HepG2 (cell line): Measurements from ENCODE around the gene PRCP. TPM values are rescaled to one million over a fixed set of nuclear protein-coding genes. Genes with fewer than 3 reads are reported as not detected.

Source experiments
- ARNTL ChIP-seq: sonication (generic); formaldehyde crosslinking; IDR thresholded peaks from 2 replicates; pipeline ENCODE4 v1.4.0; 2020; ENCODE audit warnings: mild to moderate bottlenecking, missing genetic modification reagents
- CAMTA2 ChIP-seq: sonication (generic); formaldehyde crosslinking; IDR thresholded peaks from 2 replicates; pipeline ENCODE4 v1.4.0; 2020; ENCODE audit warnings: mild to moderate bottlenecking, missing genetic modification reagents, borderline replicate concordance
- CREBL2 ChIP-seq: sonication (generic); formaldehyde crosslinking; IDR thresholded peaks from 2 replicates; pipeline ENCODE4 v1.8.1; 2023; ENCODE audit warnings: missing genetic modification reagents, mild to moderate bottlenecking, borderline replicate concordance
- CREM ChIP-seq, 2 experiments: sonication (generic) in 1 of 2; formaldehyde crosslinking in 1 of 2; IDR thresholded peaks; 2 replicates each; pipeline versions ENCODE4 v1.4.0 to v1.6.1; 2016 to 2020; ENCODE audit warnings: antibody characterized with exemption in 1 of 2, mild to moderate bottlenecking in 1 of 2, missing genetic modification reagents in 1 of 2
- DNMT3B ChIP-seq: conservative IDR thresholded peaks from 2 replicates; pipeline ENCODE4 v1.6.1; 2016; ENCODE audit warnings: missing biosample characterization, control low read depth
- GFI1 ChIP-seq: sonication (generic); formaldehyde crosslinking; IDR thresholded peaks from 2 replicates; pipeline ENCODE4 v1.5.0; 2020; ENCODE audit warnings: missing genetic modification reagents, mild to moderate bottlenecking, borderline replicate concordance
- IKZF4 ChIP-seq: sonication (generic); formaldehyde crosslinking; IDR thresholded peaks from 2 replicates; pipeline ENCODE4 v1.5.1; 2020; ENCODE audit warnings: borderline replicate concordance, mild to moderate bottlenecking, low read depth, missing genetic modification reagents; ENCODE audit errors: not compliant biosample characterization
- KDM1A ChIP-seq: IDR thresholded peaks from 2 replicates; pipeline ENCODE4 v1.6.1; 2016; ENCODE audit warnings: missing compliant biosample characterization
- KDM4B ChIP-seq: sonication (generic); formaldehyde crosslinking; IDR thresholded peaks from 2 replicates; pipeline ENCODE4 v1.4.0; 2020; ENCODE audit warnings: missing genetic modification reagents
- MXD4 ChIP-seq: IDR thresholded peaks from 2 replicates; pipeline ENCODE4 v1.6.1; 2016; ENCODE audit warnings: mild to moderate bottlenecking, missing biosample characterization, missing genetic modification reagents
- MYC ChIP-seq: sonication (generic); formaldehyde crosslinking; IDR thresholded peaks from 2 replicates; pipeline ENCODE4 v1.9.0; 2021; ENCODE audit warnings: missing genetic modification reagents, borderline replicate concordance
- NAIF1 ChIP-seq: sonication (generic); formaldehyde crosslinking; IDR thresholded peaks from 2 replicates; pipeline ENCODE4 v1.5.0; 2020; ENCODE audit warnings: mild to moderate bottlenecking, missing genetic modification reagents, borderline replicate concordance
- NFYC ChIP-seq: IDR thresholded peaks from 2 replicates; pipeline ENCODE4 v1.6.1; 2016; ENCODE audit warnings: missing genetic modification reagents, missing compliant biosample characterization
- POGZ ChIP-seq: sonication (generic); formaldehyde crosslinking; IDR thresholded peaks from 2 replicates; pipeline ENCODE4 v1.4.0; 2020; ENCODE audit warnings: mild to moderate bottlenecking, missing genetic modification reagents
- RCOR2 ChIP-seq: IDR thresholded peaks from 2 replicates; pipeline ENCODE4 v1.6.1; 2016; ENCODE audit warnings: missing biosample characterization, missing genetic modification reagents
- SIN3A ChIP-seq: IDR thresholded peaks from 2 replicates; pipeline ENCODE4 v1.6.1; 2011; ENCODE audit warnings: low read depth, mild to moderate bottlenecking, control low read depth, low read length, borderline replicate concordance
- SOX6 ChIP-seq, 2 experiments: fragments of 450-650 bp in 1 of 2; sonication (generic) in 1 of 2; formaldehyde crosslinking in 1 of 2; IDR thresholded peaks; 2 replicates each; pipeline versions ENCODE4 v1.4.0 to v1.6.1; 2017 to 2020; ENCODE audit warnings: antibody characterized with exemption in 1 of 2, mild to moderate bottlenecking in 1 of 2, missing genetic modification reagents in 1 of 2
- SRY ChIP-seq: sonication (generic); formaldehyde crosslinking; IDR thresholded peaks from 2 replicates; pipeline ENCODE4 v1.8.0; 2022; ENCODE audit warnings: mild to moderate bottlenecking, missing genetic modification reagents
- TAF15 ChIP-seq: fragments of 200-400 bp; formaldehyde crosslinking; IDR thresholded peaks from one replicate; pipeline ENCODE4 v1.6.1; 2018; ENCODE audit warnings: mild to moderate bottlenecking, low read depth, low read length; ENCODE audit not compliant: poor library complexity, severe bottlenecking
- TARDBP ChIP-seq: sonication (generic); formaldehyde crosslinking; IDR thresholded peaks from 2 replicates; pipeline ENCODE4 v1.8.0; 2022; ENCODE audit warnings: mild to moderate bottlenecking, missing genetic modification reagents
- TCF7 ChIP-seq: sonication (generic); IDR thresholded peaks from 2 replicates; pipeline ENCODE4 v1.6.1; 2016; ENCODE audit warnings: antibody characterized with exemption, low read depth
- ZBTB38 ChIP-seq: sonication (generic); formaldehyde crosslinking; IDR thresholded peaks from 2 replicates; pipeline ENCODE4 v1.5.1; 2020; ENCODE audit warnings: mild to moderate bottlenecking, missing genetic modification reagents
- ZFP62 ChIP-seq: sonication (generic); formaldehyde crosslinking; IDR thresholded peaks from 2 replicates; pipeline ENCODE4 v1.4.0; 2020; ENCODE audit warnings: missing genetic modification reagents
- ZNF644 ChIP-seq: IDR thresholded peaks from 2 replicates; pipeline ENCODE4 v1.6.1; 2016; ENCODE audit warnings: low read depth
- ZNF724P ChIP-seq: sonication (generic); formaldehyde crosslinking; IDR thresholded peaks from 2 replicates; pipeline ENCODE4 v1.8.0; 2022; ENCODE audit warnings: missing genetic modification reagents, borderline replicate concordance
- ZNF781 ChIP-seq: sonication (generic); formaldehyde crosslinking; IDR thresholded peaks from 2 replicates; pipeline ENCODE4 v1.5.1; 2020; ENCODE audit warnings: borderline replicate concordance, mild to moderate bottlenecking, missing genetic modification reagents; ENCODE audit errors: not compliant biosample characterization
- polyA plus RNA-seq, 8 experiments: library from polyadenylated mRNA; depleted of rRNA in 3 of 8; stranded (reverse) in 7 of 8; unstranded in 1 of 8; fragments of >200 nt; fragmentation: Illumina TruSeq in 4 of 8; extraction: Trizol in 4 of 8; gene quantifications; 2 replicates each; pipeline versions ENCODE4 v1.2.1 to v1.2.3, GENCODE V29; 2011 to 2016; ENCODE audit warnings: low read depth in 4 of 8, missing spikeins in 1 of 8, mixed read lengths in 1 of 8; ENCODE audit not compliant: insufficient read depth in 1 of 8
- total RNA-seq, 5 experiments: library from RNA; depleted of rRNA; stranded (reverse); fragments of >200 nt; fragmentation: Illumina TruSeq; extraction: Trizol; gene quantifications; 2 replicates each; pipeline ENCODE4 v1.2.3, GENCODE V29; 2016; ENCODE audit warnings: low read depth in 1 of 5
- TF ChIP-seq, protein P1 (sequence below): sonication (generic); formaldehyde crosslinking; IDR thresholded peaks from 2 replicates; pipeline ENCODE4; 2020; ENCODE audit warnings: missing genetic modification reagents, mild to moderate bottlenecking, borderline replicate concordance

The PRCP gene
- total and polyA plus RNA-seq, 2 of the 13 experiments (the other 11 are each of a cell fraction or from before 2014, with no cell fraction given) = 84.2 to 105 TPM

DNA sequence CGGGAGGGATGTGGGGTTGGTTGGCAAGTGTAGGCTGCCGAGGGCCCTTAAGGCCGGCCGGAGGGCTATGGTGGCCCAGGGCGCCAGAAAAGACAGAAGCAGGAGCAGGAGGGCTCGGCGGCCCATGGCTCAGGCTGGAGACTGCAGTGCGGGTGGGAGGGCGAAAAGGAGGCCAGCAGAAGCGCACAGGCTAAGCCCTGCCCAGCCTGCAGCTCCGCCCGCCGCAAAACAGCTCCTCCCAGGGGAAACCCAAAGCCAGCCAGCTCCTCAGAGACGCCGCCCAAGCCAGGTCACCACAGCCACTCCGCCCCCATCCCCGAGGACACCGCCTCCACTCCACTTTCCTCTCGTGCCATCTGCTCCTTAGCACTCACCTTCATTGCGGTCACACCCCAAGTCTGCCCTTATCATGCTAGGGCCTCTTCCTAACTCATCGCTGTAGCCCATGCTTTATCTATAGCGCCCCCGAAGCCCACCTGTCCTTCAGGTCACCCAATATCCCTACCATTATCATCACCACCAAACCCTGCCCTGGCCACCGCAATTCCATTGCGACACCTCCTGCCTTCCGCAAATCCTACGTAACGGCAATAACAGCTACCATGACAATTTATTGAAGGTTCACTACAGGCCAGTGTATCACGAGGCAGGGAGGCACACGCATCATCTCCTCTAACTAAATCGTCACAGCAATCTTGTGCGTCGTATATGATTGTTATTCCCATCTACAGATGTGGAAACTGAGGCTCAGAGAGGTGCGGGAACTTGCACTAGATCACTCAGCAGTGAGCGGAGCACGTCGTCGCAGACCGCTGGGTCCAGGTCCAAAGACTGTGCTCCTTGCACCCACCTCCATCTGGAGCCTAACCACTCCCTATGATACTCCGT is at the start of gene PRCP (continued):
- TF ChIP-seq, protein P1, sequence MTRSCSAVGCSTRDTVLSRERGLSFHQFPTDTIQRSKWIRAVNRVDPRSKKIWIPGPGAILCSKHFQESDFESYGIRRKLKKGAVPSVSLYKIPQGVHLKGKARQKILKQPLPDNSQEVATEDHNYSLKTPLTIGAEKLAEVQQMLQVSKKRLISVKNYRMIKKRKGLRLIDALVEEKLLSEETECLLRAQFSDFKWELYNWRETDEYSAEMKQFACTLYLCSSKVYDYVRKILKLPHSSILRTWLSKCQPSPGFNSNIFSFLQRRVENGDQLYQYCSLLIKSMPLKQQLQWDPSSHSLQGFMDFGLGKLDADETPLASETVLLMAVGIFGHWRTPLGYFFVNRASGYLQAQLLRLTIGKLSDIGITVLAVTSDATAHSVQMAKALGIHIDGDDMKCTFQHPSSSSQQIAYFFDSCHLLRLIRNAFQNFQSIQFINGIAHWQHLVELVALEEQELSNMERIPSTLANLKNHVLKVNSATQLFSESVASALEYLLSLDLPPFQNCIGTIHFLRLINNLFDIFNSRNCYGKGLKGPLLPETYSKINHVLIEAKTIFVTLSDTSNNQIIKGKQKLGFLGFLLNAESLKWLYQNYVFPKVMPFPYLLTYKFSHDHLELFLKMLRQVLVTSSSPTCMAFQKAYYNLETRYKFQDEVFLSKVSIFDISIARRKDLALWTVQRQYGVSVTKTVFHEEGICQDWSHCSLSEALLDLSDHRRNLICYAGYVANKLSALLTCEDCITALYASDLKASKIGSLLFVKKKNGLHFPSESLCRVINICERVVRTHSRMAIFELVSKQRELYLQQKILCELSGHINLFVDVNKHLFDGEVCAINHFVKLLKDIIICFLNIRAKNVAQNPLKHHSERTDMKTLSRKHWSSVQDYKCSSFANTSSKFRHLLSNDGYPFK (CRISPR knock-in tag) = no peak; the same call in 1 of the 2 replicates
- TF ChIP-seq NFYC (CRISPR knock-in tag) (no peak), KDM4B (CRISPR knock-in tag) (0 out of 2 replicates have a peak, but pooled peaks have one; percentile 6), SOX6 (IDR thresholded peaks at IDR 0.05) (no peak), SOX6 (CRISPR knock-in tag; IDR thresholded peaks at IDR 0.05) (peak; percentile 69), ZBTB38 (CRISPR knock-in tag) (peak; percentile 65), TAF15 (peak; percentile 89), ZNF781 (CRISPR knock-in tag) (peak; percentile 61), GFI1 (CRISPR knock-in tag) (no peak), TARDBP (peak; percentile 71; the same call in 1 of the 2 replicates), SIN3A (0 out of 2 replicates have a peak, but pooled peaks have one; percentile 14), ZNF724P (CRISPR knock-in tag) (no peak), CAMTA2 (CRISPR knock-in tag) (peak; percentile 36; the same call in 1 of the 2 replicates), IKZF4 (CRISPR knock-in tag) (peak; percentile 37), ZNF644 (peak; percentile 12; the same call in 1 of the 2 replicates), RCOR2 (0 out of 2 replicates have a peak, but pooled peaks have one; percentile 22), ARNTL (CRISPR knock-in tag) (no peak), TCF7 (0 out of 2 replicates have a peak, but pooled peaks have one; percentile 15), ZFP62 (CRISPR knock-in tag) (no peak), CREBL2 (CRISPR knock-in tag) (no peak), MXD4 (no peak), SRY (CRISPR knock-in tag) (peak; percentile 42; the same call in 1 of the 2 replicates), DNMT3B (no peak), NAIF1 (CRISPR knock-in tag) (0 out of 2 replicates have a peak, but pooled peaks have one; percentile 63), CREM (IDR thresholded peaks at IDR 0.05) (peak; percentile 15; the same call in 1 of the 2 replicates), CREM (CRISPR knock-in tag; IDR thresholded peaks at IDR 0.05) (no peak), MYC (peak; percentile 63; the same call in 1 of the 2 replicates), KDM1A (CRISPR knock-in tag) (peak; percentile 72; the same call in 1 of the 2 replicates), POGZ (peak; percentile 50; the same call in 1 of the 2 replicates)
